H1 (cell line): Measurements from ENCODE around the gene ADAMTS17. TPM values are rescaled to one million over a fixed set of nuclear protein-coding genes. Genes with fewer than 3 reads are reported as not detected.

ENCODE experiments used
- CTCF ChIA-PET: fragments of 300-600 bp; sonication (Branson Sonifier 250); formaldehyde crosslinking; loops from one replicate; lab custom pipeline; 2021; ENCODE audit not compliant: partially characterized antibody; lab: Charles Lee
- POLR2A ChIA-PET: fragments of 300-600 bp; sonication (Branson Sonifier 250); formaldehyde crosslinking; loops from one replicate; lab custom pipeline; 2021; ENCODE audit warnings: inconsistent platforms; ENCODE audit not compliant: partially characterized antibody; lab: Charles Lee
- DNase-seq, 2 experiments: peaks; one replicate each; pipeline versions ENCODE4 v3.0.0 to v3.0.0-alpha.2; 2010 to 2022; ENCODE audit warnings: low spot score in 2 of 2, low read depth in 1 of 2, mixed read lengths in 1 of 2
- FAIRE-seq: peaks from 2 replicates; lab custom pipeline; 2011; peaks lifted over from hg19 to GRCh38; lab: Jason Lieb, UNC
- H2AFZ ChIP-seq: 2 replicates; pipeline ENCODE4 v1.8.1; 2012; ENCODE audit warnings: low read length, inconsistent platforms
- H2AK5ac ChIP-seq: 2 replicates; pipeline ENCODE4 v1.6.1; 2013; ENCODE audit warnings: low read depth, low read length
- H2BK120ac ChIP-seq: replicated peaks from 2 replicates; pipeline ENCODE3; 2013; ENCODE audit warnings: low read depth, low read length, inconsistent platforms
- H2BK12ac ChIP-seq: 2 replicates; pipeline ENCODE4 v1.6.1; 2013; ENCODE audit warnings: low read depth, low read length
- H2BK15ac ChIP-seq: 2 replicates; pipeline ENCODE4 v1.6.1; 2013; ENCODE audit warnings: low read length
- H2BK20ac ChIP-seq: 2 replicates; pipeline ENCODE4 v1.6.1; 2013; ENCODE audit warnings: low read length
- H2BK5ac ChIP-seq: 2 replicates; pipeline ENCODE4 v1.6.1; 2013; ENCODE audit warnings: low read depth, low read length
- H3K14ac ChIP-seq: 2 replicates; pipeline ENCODE4 v1.6.1; 2013; ENCODE audit warnings: inconsistent platforms; ENCODE audit not compliant: insufficient read length
- H3K18ac ChIP-seq: 2 replicates; pipeline ENCODE4 v1.6.1; 2013; ENCODE audit warnings: low read length; ENCODE audit errors: extremely low read depth
- H3K23ac ChIP-seq: 2 replicates; pipeline ENCODE4 v1.6.1; 2013; ENCODE audit warnings: inconsistent platforms; ENCODE audit not compliant: insufficient read length
- H3K23me2 ChIP-seq: 2 replicates; pipeline ENCODE4 v1.6.1; 2013; ENCODE audit warnings: low read depth, low read length
- H3K27ac ChIP-seq: 2 replicates; pipeline ENCODE4 v1.6.1; 2011; ENCODE audit warnings: low read depth, low read length, inconsistent platforms
- H3K27me3 ChIP-seq, 4 experiments: replicated peaks in 1 of 4; 1 replicate in 1 of 4; 2 replicates in 3 of 4; pipeline versions ENCODE4 v1.6.1 to v1.8.1; 2011 to 2013; ENCODE audit warnings: low read length in 3 of 4, mild to moderate bottlenecking in 3 of 4, inconsistent platforms in 2 of 4, mixed read lengths in 2 of 4, moderate library complexity in 1 of 4; ENCODE audit not compliant: control insufficient read depth in 3 of 4, insufficient read depth in 3 of 4; ENCODE audit errors: extremely low read depth in 1 of 4
- H3K36me3 ChIP-seq, 4 experiments: 2 replicates each; pipeline versions ENCODE4 v1.6.1 to v1.8.1; 2011 to 2013; ENCODE audit warnings: mild to moderate bottlenecking in 4 of 4, low read length in 3 of 4, moderate library complexity in 2 of 4, control low read depth in 1 of 4, inconsistent platforms in 1 of 4; ENCODE audit not compliant: insufficient read depth in 4 of 4, control insufficient read depth in 2 of 4
- H3K4ac ChIP-seq: replicated peaks from 2 replicates; pipeline ENCODE3; 2013; ENCODE audit warnings: low read length, low read depth, mixed read lengths, inconsistent platforms; ENCODE audit not compliant: insufficient read length
- H3K4me1 ChIP-seq, 4 experiments: replicated peaks in 1 of 4; 1 replicate in 1 of 4; 2 replicates in 3 of 4; pipeline versions ENCODE4 v1.6.1 to v1.8.1; 2011 to 2013; ENCODE audit warnings: low read length in 3 of 4, inconsistent platforms in 2 of 4, mixed read lengths in 1 of 4; ENCODE audit not compliant: insufficient read depth in 4 of 4, control insufficient read depth in 3 of 4
- H3K4me2 ChIP-seq, 2 experiments: 2 replicates each; pipeline versions ENCODE4 v1.6.1 to v1.8.1; 2011 to 2013; ENCODE audit warnings: low read depth in 2 of 2, low read length in 2 of 2, control low read depth in 1 of 2, inconsistent platforms in 1 of 2, mild to moderate bottlenecking in 1 of 2; ENCODE audit not compliant: insufficient read depth in 1 of 2
- H3K4me3 ChIP-seq, 4 experiments: fragments of 200-600, 300-600 bp in 1 of 4; sonication (generic), shearing (Covaris generic), sonication (Bioruptor Twin) in 1 of 4; 2 replicates each; pipeline versions ENCODE4 v1.5.1 to v1.8.1; 2011 to 2016; ENCODE audit warnings: low read length in 4 of 4, low read depth in 3 of 4, control low read depth in 2 of 4, inconsistent platforms in 2 of 4, mild to moderate bottlenecking in 2 of 4, mixed read lengths in 1 of 4, moderate library complexity in 1 of 4; ENCODE audit not compliant: insufficient read depth in 2 of 4; ENCODE audit errors: extremely low read depth in 1 of 4
- H3K56ac ChIP-seq: replicated peaks from 2 replicates; pipeline ENCODE3; 2013; ENCODE audit warnings: low read depth, mild to moderate bottlenecking, mixed read lengths, low read length, inconsistent platforms; ENCODE audit not compliant: insufficient read length
- H3K79me1 ChIP-seq: 2 replicates; pipeline ENCODE4 v1.6.1; 2013; ENCODE audit warnings: low read depth, low read length, control low read depth
- H3K79me2 ChIP-seq, 2 experiments: 2 replicates each; pipeline versions ENCODE4 v1.6.1 to v1.8.1; 2012 to 2013; ENCODE audit warnings: low read length in 2 of 2, mild to moderate bottlenecking in 2 of 2, inconsistent platforms in 1 of 2; ENCODE audit not compliant: insufficient read depth in 2 of 2, control insufficient read depth in 1 of 2
- H3K9ac ChIP-seq, 4 experiments: replicated peaks in 1 of 4; 1 replicate in 1 of 4; 2 replicates in 3 of 4; pipeline versions ENCODE4 v1.6.1 to v1.8.1; 2011 to 2013; ENCODE audit warnings: low read depth in 3 of 4, low read length in 3 of 4, control low read depth in 2 of 4, mild to moderate bottlenecking in 2 of 4, moderate library complexity in 2 of 4, inconsistent platforms in 1 of 4; ENCODE audit errors: extremely low read depth in 1 of 4
- H3K9me3 ChIP-seq, 2 experiments: 2 replicates each; pipeline versions ENCODE4 v1.6.1 to v1.8.1; 2012 to 2013; ENCODE audit warnings: mild to moderate bottlenecking in 2 of 2, moderate library complexity in 2 of 2, control low read depth in 1 of 2, inconsistent platforms in 1 of 2, low read depth in 1 of 2, low read length in 1 of 2, mixed read lengths in 1 of 2; ENCODE audit not compliant: insufficient read depth in 2 of 2
- H4K20me1 ChIP-seq, 2 experiments: replicated peaks in 1 of 2; 2 replicates each; pipeline versions ENCODE3 to v1.8.1; 2011 to 2013; ENCODE audit warnings: inconsistent platforms in 2 of 2, low read length in 2 of 2, mild to moderate bottlenecking in 1 of 2; ENCODE audit not compliant: insufficient read depth in 2 of 2, control insufficient read depth in 1 of 2
- H4K5ac ChIP-seq: 2 replicates; pipeline ENCODE4 v1.6.1; 2013; ENCODE audit warnings: low read length, low read depth, mixed read lengths, inconsistent platforms; ENCODE audit not compliant: insufficient read length
- H4K8ac ChIP-seq: 2 replicates; pipeline ENCODE4 v1.8.0; 2013; ENCODE audit warnings: mild to moderate bottlenecking, moderate library complexity, low read length, inconsistent platforms; ENCODE audit not compliant: insufficient read depth; ENCODE audit errors: extremely low read depth
- H4K91ac ChIP-seq: replicated peaks from 2 replicates; pipeline ENCODE3; 2013; ENCODE audit warnings: low read length, mixed read lengths, inconsistent platforms; ENCODE audit not compliant: insufficient read length
- BCL11A ChIP-seq, 2 experiments: IDR thresholded peaks; one replicate each; pipeline ENCODE4 v1.6.1; 2011; ENCODE audit warnings: low read depth in 2 of 2, low read length in 2 of 2, mild to moderate bottlenecking in 2 of 2
- SP4 ChIP-seq: IDR thresholded peaks from 2 replicates; pipeline ENCODE4 v1.6.1; 2012; ENCODE audit warnings: low read length, inconsistent platforms
- WGBS, 2 experiments: shearing (Covaris generic) in 1 of 2; methylation state at CpG; one replicate each; pipeline versions ENCODE4 v1.1.6 to v1.1.7; 2013 to 2015; ENCODE audit warnings: low lambda C conversion rate in 2 of 2, mixed read lengths in 2 of 2, inconsistent platforms in 1 of 2, low coverage in 1 of 2, missing lambda C conversion rate in 1 of 2; ENCODE audit not compliant: insufficient replicate concordance in 2 of 2, insufficient coverage in 1 of 2, insufficient read length in 1 of 2; ENCODE audit errors: extremely low coverage in 1 of 2, missing lambda C conversion rate in 1 of 2; 5-methylcytosine and 5-hydroxymethylcytosine counted together
- polyA plus RNA-seq, 7 experiments: library from polyadenylated mRNA; depleted of rRNA in 3 of 7; stranded (reverse) in 5 of 7; unstranded in 2 of 7; fragments of >200 nt in 5 of 7; fragments of 200-250 nt in 2 of 7; gene quantifications; 1 replicate in 5 of 7; 2 replicates in 1 of 7; 4 replicates in 1 of 7; pipeline versions ENCODE4 v1.2.1 to v1.2.3, GENCODE V29; 2011 to 2013; ENCODE audit warnings: missing spikeins in 2 of 7, mixed read lengths in 2 of 7
- total RNA-seq: library from RNA; stranded (reverse); fragmentation: NEBNext Ultra II Directional; extraction: Animal tissue kit (Norgen Biotek cat#: 25700); gene quantifications from 2 replicates; pipeline ENCODE4 v1.2.1, GENCODE V29; 2021

Gene ADAMTS17
- total and polyA plus RNA-seq, 2 of the 8 experiments (the other 6 are each of a cell fraction or from before 2014, with no cell fraction given), result 0.51 to 1.7 TPM

GRCh38 chr15:100094127-100094510, 247.7 kb downstream of the ADAMTS17 start:
- 85% methylated on average over 3 of the region's 3 CpGs; no CpG with 5 or more reads in 1 of the 2 experiments for WGBS, 2 experiments
- no peak overlapping the region for H2BK15ac ChIP-seq
- H3K14ac ChIP-seq, result no peak overlapping the region
- H2BK20ac ChIP-seq, result no peak overlapping the region
- H3K27me3 ChIP-seq, result no peaks in the 10 kb centered on the region
- no peak overlapping the region for H4K91ac ChIP-seq
- no peak overlapping the region for H3K56ac ChIP-seq
- no peak overlapping the region for H3K9ac ChIP-seq
- H3K36me3 ChIP-seq, result no peaks in the 10 kb centered on the region
- POLR2A ChIA-PET, result no interaction called here
- FAIRE-seq (no peak), DNase-seq (no peak)
- H3K4me2 ChIP-seq, result no peak overlapping the region
- no peaks in the 10 kb centered on the region for H4K20me1 ChIP-seq
- CTCF ChIA-PET, result interaction anchor here (1.2 to 1.4 kb wide), 2 partner anchors 19 to 245 kb away, joined by 3 to 4 read pairs; no protein-coding TSS in a partner anchor
- H3K4me1 ChIP-seq, result peaks cover 0 to 3% (median 0%) of the 10 kb centered on the region in 4 experiments; a peak in 1 of 7 replicates
- H3K4me3 ChIP-seq, result no peak overlapping the region
- no peak overlapping the region for H3K4ac ChIP-seq
- H3K23ac ChIP-seq, result no peak overlapping the region
- no peak overlapping the region for H3K27ac ChIP-seq
- no peaks in the 10 kb centered on the region for H3K23me2 ChIP-seq
- H2BK12ac ChIP-seq, result no peak overlapping the region
- H3K18ac ChIP-seq, result no peak overlapping the region
- no peaks in the 10 kb centered on the region for H3K79me1 ChIP-seq
- no peak overlapping the region for H2AK5ac ChIP-seq
- TF ChIP-seq BCL11A (IDR thresholded peaks at IDR 0.05; ENCODE audit: low read depth in 2 of 2, low read length in 2 of 2), result no peak
- no peak for TF ChIP-seq SP4
- H2BK120ac ChIP-seq, result no peak overlapping the region
- H4K8ac ChIP-seq, result no peak overlapping the region
- H3K9me3 ChIP-seq, result no peaks in the 10 kb centered on the region
- no peaks in the 10 kb centered on the region for H3K79me2 ChIP-seq
- no peak overlapping the region for H4K5ac ChIP-seq
- no peak overlapping the region for H2AFZ ChIP-seq
- H2BK5ac ChIP-seq, result no peak overlapping the region
